ENCODE results near the gene PIK3R4.

Gene PIK3R4

GRCh38 chr3:130739848-130740247 lies 6.8 kb downstream of the PIK3R4 start:
- DNase-seq, result no peak

GRCh38 chr3:130738241-130738640 lies 8.4 kb downstream of the PIK3R4 start:
- DNase-seq, result no peak

- no peak for DNase-seq
Measured at GRCh38 chr3:130737622-130738021, 9.0 kb downstream of the PIK3R4 start.

- no peak for DNase-seq
Measured at GRCh38 chr3:130733236-130733875, 13.3 kb downstream of the PIK3R4 start.

GRCh38 chr3:130732501-130732900 lies 14.1 kb downstream of the PIK3R4 start:
- no peak for DNase-seq

GRCh38 chr3:130731817-130732216 lies 14.8 kb downstream of the PIK3R4 start:
- DNase-seq, result no peak

- DNase-seq, result no peak
Measured at GRCh38 chr3:130729154-130729553, 17.5 kb downstream of the PIK3R4 start.

GRCh38 chr3:130728037-130728436 lies 18.6 kb downstream of the PIK3R4 start:
- DNase-seq, result no peak

- DNase-seq, result no peak
Measured at GRCh38 chr3:130725746-130726145, 20.9 kb downstream of the PIK3R4 start.

GRCh38 chr3:130715616-130716015 lies 31.0 kb downstream of the PIK3R4 start:
- no peak for DNase-seq

- no peak for DNase-seq
Measured at GRCh38 chr3:130712718-130713423, 33.8 kb downstream of the PIK3R4 start.

- no peak for DNase-seq
Measured at GRCh38 chr3:130711565-130712324, 34.9 kb downstream of the PIK3R4 start.

GRCh38 chr3:130709671-130710070 lies 37.0 kb downstream of the PIK3R4 start:
- no peak for DNase-seq

GRCh38 chr3:130707902-130708601 lies 38.6 kb downstream of the PIK3R4 start:
- no peak for DNase-seq

GRCh38 chr3:130705501-130705900 lies 41.1 kb downstream of the PIK3R4 start:
- DNase-seq, result no peak

- no peak for DNase-seq
Measured at GRCh38 chr3:130702985-130703384, 43.6 kb downstream of the PIK3R4 start.

- DNase-seq, result no peak
Measured at GRCh38 chr3:130700541-130700940, 46.1 kb downstream of the PIK3R4 start.

GRCh38 chr3:130699765-130700164 lies 46.9 kb downstream of the PIK3R4 start:
- DNase-seq, result no peak

- no peak for DNase-seq
Measured at GRCh38 chr3:130693314-130693713, 53.3 kb downstream of the PIK3R4 start.

GRCh38 chr3:130692455-130692854 lies 54.2 kb downstream of the PIK3R4 start:
- DNase-seq, result no peak

- DNase-seq, result no peak
Measured at GRCh38 chr3:130688697-130689470, 57.7 kb downstream of the PIK3R4 start.

- no peak for DNase-seq
Measured at GRCh38 chr3:130688015-130688688, 58.5 kb downstream of the PIK3R4 start.
